GM21737 (cell line): Measurements from ENCODE around the gene TXNDC17.
"Not testable (repeated sequence)": the region's sequence is repeated elsewhere in the genome, so short reads cannot be mapped to it uniquely, and the experiment has no call there.

Experiments used
- ATAC-seq: cut with Tn5 transposase; IDR thresholded peaks from one replicate; pipeline ENCODE4 v1.9.1; 2021; ENCODE audit warnings: mild to moderate bottlenecking, moderate library complexity; ENCODE audit not compliant: unreplicated experiment

The TXNDC17 gene

GRCh38 chr17:6636616-6637457, 4.0 kb upstream of the TXNDC17 start:
- no peak for ATAC-seq

GRCh38 chr17:6637458-6637840, 3.4 kb upstream of the TXNDC17 start:
- no peak for ATAC-seq

GRCh38 chr17:6638046-6638908, 2.6 kb upstream of the TXNDC17 start:
- ATAC-seq: no peak

- ATAC-seq: no peak
Measured at GRCh38 chr17:6639014-6639585, 1.8 kb upstream of the TXNDC17 start.

GRCh38 chr17:6639586-6640535, 999 bp upstream of the TXNDC17 start:
- ATAC-seq: peak; percentile 5

GRCh38 chr17:6641247-6641863, 495 bp downstream of the TXNDC17 start:
- no peak for ATAC-seq

GRCh38 chr17:6642592-6642991, 1.7 kb downstream of the TXNDC17 start:
- ATAC-seq: no peak

GRCh38 chr17:6643451-6644125, 2.7 kb downstream of the TXNDC17 start:
- no peak for ATAC-seq

GRCh38 chr17:6648181-6648580, 7.3 kb downstream of the TXNDC17 start:
- ATAC-seq: no peak

- ATAC-seq: peak; percentile 92
Measured at GRCh38 chr17:6651354-6651918, 10.6 kb downstream of the TXNDC17 start, which contains the start of the genes C17orf100 and MED31. Gene C17orf100 (plus strand): TSS chr17:6651762. CDS start chr17:6651914, 152 bp downstream. Gene MED31 (minus strand): TSS chr17:6651605. CDS start chr17:6651528, 77 bp downstream.

GRCh38 chr17:6651919-6652452, 11.1 kb downstream of the TXNDC17 start:
- peak; percentile 10 for ATAC-seq

- no peak for ATAC-seq
Measured at GRCh38 chr17:6654841-6655731, 14.2 kb downstream of the TXNDC17 start.

- not testable (repeated sequence) for ATAC-seq
Measured at GRCh38 chr17:6655732-6656361, 15.0 kb downstream of the TXNDC17 start.

GRCh38 chr17:6656797-6657632, 16.2 kb downstream of the TXNDC17 start:
- not testable (repeated sequence) for ATAC-seq

- no peak for ATAC-seq
Measured at GRCh38 chr17:6657633-6658287, 16.9 kb downstream of the TXNDC17 start.

GRCh38 chr17:6658411-6658810, 17.6 kb downstream of the TXNDC17 start:
- not testable (repeated sequence) for ATAC-seq
